Kidney epithelial cell (primary cell): Measurements from ENCODE around the gene DLG2. TPM values are rescaled to one million over a fixed set of nuclear protein-coding genes. Genes with fewer than 3 reads are reported as not detected.
"Not testable (repeated sequence)": the region's sequence is repeated elsewhere in the genome, so short reads cannot be mapped to it uniquely, and the experiment has no call there.

ENCODE experiments used
- DNase-seq: peaks from one replicate; pipeline ENCODE4 v3.0.0-alpha.2; 2010; ENCODE audit warnings: low read depth
- H3K27me3 ChIP-seq: 2 replicates; pipeline ENCODE4 v1.6.0; 2011; ENCODE audit warnings: low read length; ENCODE audit not compliant: control insufficient read depth, insufficient read depth
- H3K36me3 ChIP-seq: 2 replicates; pipeline ENCODE4 v1.5.1; 2011; ENCODE audit warnings: low read length; ENCODE audit not compliant: control insufficient read depth, insufficient read depth
- H3K4me3 ChIP-seq: 2 replicates; pipeline ENCODE4 v1.5.1; 2011; ENCODE audit warnings: low read depth, mild to moderate bottlenecking, control low read depth, low read length
- CTCF ChIP-seq: IDR thresholded peaks from 2 replicates; pipeline ENCODE4 v1.5.1; 2011; ENCODE audit warnings: mild to moderate bottlenecking, moderate library complexity, low read length, control low read depth, inconsistent platforms; ENCODE audit not compliant: insufficient read depth, poor library complexity, severe bottlenecking
- total RNA-seq: library from RNA; depleted of rRNA; stranded (reverse); fragments of >200 nt; gene quantifications from 2 replicates; pipeline ENCODE4 v1.2.3, GENCODE V29; 2015

DLG2 gene
- total RNA-seq, 1 donor from 2014 or later: 0.75 TPM

- Histone ChIP-seq H3K36me3 (no peaks in the 10 kb centered on the region), H3K27me3 (no peaks in the 10 kb centered on the region), H3K4me3 (no peak overlapping the region)
- DNase-seq: no peak
- TF ChIP-seq CTCF: no peak
Measured at GRCh38 chr11:84990141-84990540, 637.0 kb downstream of the DLG2 start.

GRCh38 chr11:84987686-84988187 lies 639.4 kb downstream of the DLG2 start:
- DNase-seq, H3K36me3 ChIP-seq, H3K27me3 ChIP-seq, H3K4me3 ChIP-seq: not testable (repeated sequence)

GRCh38 chr11:84981301-84981700 lies 645.8 kb downstream of the DLG2 start:
- H3K4me3 ChIP-seq: no peak overlapping the region
- TF ChIP-seq CTCF: no peak
- no peaks in the 10 kb centered on the region for H3K36me3 ChIP-seq
- H3K27me3 ChIP-seq: no peaks in the 10 kb centered on the region
- no peak for DNase-seq

- no peak overlapping the region for H3K4me3 ChIP-seq
- no peaks in the 10 kb centered on the region for H3K36me3 ChIP-seq
- TF ChIP-seq CTCF: no peak
- H3K27me3 ChIP-seq: no peaks in the 10 kb centered on the region
- no peak for DNase-seq
Measured at GRCh38 chr11:84969103-84969502, 658.0 kb downstream of the DLG2 start.

- Histone ChIP-seq H3K27me3 (no peaks in the 10 kb centered on the region), H3K4me3 (no peak overlapping the region), H3K36me3 (no peaks in the 10 kb centered on the region)
- TF ChIP-seq CTCF: no peak
- no peak for DNase-seq
Measured at GRCh38 chr11:84965484-84965883, 661.7 kb downstream of the DLG2 start.

GRCh38 chr11:84963240-84963639 lies 663.9 kb downstream of the DLG2 start:
- peak; percentile 2 for TF ChIP-seq CTCF
- no peak for DNase-seq
- Histone ChIP-seq H3K4me3 (no peak overlapping the region), H3K36me3 (no peaks in the 10 kb centered on the region), H3K27me3 (no peaks in the 10 kb centered on the region)
